NB4 (cell line): ENCODE data around the gene ZNF365.

ENCODE experiments used
- MAX ChIP-seq: IDR thresholded peaks from 2 replicates; pipeline ENCODE4 v1.6.1; 2011; ENCODE audit warnings: low read depth, low read length
- POLR2A ChIP-seq: IDR thresholded peaks from 2 replicates; pipeline ENCODE4 v1.6.1; 2011; ENCODE audit warnings: mild to moderate bottlenecking; ENCODE audit not compliant: insufficient read length; ENCODE audit errors: extremely low read depth
- TF ChIP-seq, protein P1 (sequence below): IDR thresholded peaks from one replicate; pipeline ENCODE4 v1.5.1; 2012; ENCODE audit warnings: low read depth, low read length

DNA sequence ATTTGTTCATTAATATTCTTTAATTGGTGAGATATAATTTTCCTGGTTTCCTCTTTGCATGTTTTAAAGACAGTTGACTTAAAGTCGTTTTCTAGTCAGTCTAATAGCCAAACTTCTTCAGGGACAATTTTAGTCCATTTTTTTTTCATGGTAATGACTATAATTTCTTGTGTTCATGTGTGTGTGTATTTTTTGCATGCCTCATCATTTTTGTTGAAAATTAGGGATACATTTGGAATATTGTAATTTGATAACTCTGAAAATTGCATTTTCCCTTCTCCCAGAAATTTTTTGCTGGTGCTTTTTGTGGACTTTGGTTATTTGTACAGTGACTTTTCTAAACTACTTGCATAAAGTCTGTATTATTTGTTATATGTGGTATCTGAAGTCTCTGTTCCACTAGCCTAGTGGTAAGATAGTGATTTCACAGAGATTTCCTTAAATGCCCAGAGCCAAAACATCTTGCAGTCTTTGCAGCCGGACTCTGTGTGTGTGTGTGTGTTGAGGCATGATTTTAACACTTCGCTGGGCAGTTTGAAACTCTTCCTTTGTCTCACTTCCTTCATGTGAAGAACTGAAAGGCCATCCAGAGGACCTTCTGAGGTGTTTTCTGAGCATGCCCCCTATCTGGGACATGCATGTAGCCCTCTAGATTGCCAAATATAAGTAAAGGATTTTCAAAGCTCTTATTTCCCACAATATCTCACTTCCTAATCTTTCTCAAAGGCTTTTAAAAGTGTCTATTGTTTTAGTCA lies 40.9 kb upstream of the ZNF365 start:
- TF ChIP-seq, protein P1, sequence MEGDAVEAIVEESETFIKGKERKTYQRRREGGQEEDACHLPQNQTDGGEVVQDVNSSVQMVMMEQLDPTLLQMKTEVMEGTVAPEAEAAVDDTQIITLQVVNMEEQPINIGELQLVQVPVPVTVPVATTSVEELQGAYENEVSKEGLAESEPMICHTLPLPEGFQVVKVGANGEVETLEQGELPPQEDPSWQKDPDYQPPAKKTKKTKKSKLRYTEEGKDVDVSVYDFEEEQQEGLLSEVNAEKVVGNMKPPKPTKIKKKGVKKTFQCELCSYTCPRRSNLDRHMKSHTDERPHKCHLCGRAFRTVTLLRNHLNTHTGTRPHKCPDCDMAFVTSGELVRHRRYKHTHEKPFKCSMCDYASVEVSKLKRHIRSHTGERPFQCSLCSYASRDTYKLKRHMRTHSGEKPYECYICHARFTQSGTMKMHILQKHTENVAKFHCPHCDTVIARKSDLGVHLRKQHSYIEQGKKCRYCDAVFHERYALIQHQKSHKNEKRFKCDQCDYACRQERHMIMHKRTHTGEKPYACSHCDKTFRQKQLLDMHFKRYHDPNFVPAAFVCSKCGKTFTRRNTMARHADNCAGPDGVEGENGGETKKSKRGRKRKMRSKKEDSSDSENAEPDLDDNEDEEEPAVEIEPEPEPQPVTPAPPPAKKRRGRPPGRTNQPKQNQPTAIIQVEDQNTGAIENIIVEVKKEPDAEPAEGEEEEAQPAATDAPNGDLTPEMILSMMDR, result no peak
- TF ChIP-seq POLR2A (no peak), MAX (no peak)
